EH (cell line): ENCODE data around the gene DENND4A.

Experiments
- DNase-seq: peaks from one replicate; pipeline ENCODE4 v3.0.0-alpha.2; 2015; ENCODE audit warnings: low read depth

Gene DENND4A

DNA sequence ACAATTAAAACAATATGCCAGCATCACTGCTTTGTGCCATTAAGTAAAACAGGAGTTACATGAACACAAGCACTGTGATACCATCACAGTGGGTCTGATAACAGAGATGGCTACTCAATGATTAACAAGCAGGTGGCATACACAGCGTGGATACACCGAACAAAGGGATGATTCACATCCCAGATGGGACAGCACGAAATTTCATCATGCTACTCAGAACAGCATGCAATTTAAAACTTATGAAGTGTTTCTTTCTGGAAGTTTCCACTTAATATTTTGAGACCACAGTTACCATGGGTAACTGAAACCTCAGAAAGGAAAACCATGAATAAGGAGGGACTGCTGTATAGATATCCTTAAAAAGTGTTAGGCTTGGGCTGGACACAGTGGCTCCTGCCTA is 125.8 kb downstream of the DENND4A start:
- peak; percentile 11 for DNase-seq

DNA sequence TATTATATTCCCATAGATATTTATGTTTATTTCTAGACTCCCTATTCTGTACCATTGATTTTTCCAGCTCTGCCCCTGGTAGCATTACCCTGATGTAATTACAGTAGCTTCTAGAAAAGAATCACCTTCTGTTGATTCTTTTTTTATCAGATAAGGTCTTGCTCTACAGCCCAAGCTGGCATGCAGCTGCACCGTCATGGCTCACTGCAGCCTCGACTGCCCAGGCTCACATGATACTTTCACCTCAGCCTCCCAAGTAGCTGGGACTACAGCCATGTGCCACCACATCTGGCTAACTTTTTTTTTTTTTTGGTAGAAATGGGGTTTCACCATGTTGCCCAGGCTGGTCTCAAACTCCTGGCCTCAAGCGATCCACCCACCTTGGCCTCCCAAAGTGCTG is 128.6 kb downstream of the DENND4A start:
- DNase-seq, result no peak

DNA sequence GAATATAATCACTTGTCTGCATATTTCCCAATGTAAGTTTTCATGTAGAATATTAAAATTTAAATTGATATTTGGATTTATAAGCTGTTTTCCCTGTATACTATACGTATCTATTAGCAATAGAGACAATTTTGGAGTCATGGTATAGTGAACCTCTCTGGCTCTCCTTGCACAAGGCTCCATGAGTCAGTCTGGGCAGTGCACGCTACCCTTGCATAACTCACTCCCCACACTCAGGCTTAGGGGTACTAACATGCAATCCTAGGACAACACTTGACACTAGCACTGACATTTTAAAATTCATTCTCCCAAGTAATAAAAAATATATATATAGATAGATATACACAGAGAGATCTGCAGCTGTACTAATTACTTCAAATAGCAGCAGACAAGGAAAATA is 131.2 kb downstream of the DENND4A start:
- DNase-seq, result peak; percentile 9

DNA sequence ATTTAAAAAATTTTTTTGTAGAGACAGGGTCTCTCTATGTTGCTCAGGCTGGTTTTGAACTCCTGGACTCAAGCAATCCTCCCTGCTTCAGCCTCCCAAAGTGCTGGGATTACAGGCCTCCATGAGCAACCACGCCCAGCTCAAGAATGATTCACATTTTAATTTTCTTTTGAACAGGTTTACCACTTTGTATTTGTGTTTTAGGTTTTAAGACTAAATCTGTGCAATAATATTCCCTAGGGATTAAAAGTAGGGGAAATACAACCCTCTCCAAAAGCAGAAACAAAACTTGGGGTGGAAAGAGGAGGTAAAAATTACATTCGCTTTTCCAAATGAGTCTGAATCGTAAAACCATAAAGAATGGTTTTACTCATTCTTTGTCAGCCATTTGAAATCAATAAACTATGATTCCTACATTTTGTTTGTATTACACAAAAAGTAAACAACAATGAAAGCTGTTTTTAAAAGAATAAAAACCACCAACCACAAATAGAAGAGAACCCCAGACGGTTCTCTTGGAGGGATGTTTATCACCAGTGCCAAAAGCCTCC is 132.5 kb downstream of the DENND4A start:
- DNase-seq, result no peak

DNA sequence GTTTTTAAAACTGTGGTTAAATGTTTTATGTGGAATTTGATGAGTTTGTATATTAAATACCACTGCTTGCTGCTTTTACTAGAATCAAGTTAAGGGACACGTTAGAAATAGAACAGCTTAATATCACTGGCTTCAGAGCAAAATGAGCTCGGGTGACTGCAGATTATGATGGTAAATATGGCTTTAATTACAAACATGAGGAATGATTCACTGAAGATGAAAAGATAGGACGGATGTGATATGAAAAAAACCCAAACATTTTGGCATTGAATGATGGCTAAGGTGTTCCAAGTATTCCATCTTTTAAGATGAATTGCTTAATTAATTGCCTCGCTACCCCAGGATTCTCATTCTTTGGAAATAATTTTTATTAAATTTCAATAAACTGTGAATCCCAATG is 136.6 kb downstream of the DENND4A start:
- no peak for DNase-seq

DNA sequence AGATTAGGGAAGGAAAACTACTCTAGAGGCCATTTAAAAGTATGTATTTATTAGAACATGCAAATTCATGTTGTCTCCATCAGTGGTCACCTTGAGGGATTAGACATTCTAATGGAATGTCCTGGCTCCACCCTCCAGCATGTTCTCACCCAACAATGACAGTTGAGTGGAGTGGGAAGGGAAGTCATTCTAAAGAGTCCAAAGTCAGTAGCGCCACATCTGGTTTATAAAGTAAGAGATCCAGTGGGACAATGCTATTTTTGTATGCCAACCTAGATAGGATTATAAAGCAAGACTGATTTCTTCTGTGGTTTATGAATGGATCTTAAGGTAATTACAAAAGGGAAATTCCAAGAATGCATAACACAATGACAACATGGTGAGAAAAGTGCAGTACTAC is 137.1 kb downstream of the DENND4A start:
- peak; percentile 51 for DNase-seq

DNA sequence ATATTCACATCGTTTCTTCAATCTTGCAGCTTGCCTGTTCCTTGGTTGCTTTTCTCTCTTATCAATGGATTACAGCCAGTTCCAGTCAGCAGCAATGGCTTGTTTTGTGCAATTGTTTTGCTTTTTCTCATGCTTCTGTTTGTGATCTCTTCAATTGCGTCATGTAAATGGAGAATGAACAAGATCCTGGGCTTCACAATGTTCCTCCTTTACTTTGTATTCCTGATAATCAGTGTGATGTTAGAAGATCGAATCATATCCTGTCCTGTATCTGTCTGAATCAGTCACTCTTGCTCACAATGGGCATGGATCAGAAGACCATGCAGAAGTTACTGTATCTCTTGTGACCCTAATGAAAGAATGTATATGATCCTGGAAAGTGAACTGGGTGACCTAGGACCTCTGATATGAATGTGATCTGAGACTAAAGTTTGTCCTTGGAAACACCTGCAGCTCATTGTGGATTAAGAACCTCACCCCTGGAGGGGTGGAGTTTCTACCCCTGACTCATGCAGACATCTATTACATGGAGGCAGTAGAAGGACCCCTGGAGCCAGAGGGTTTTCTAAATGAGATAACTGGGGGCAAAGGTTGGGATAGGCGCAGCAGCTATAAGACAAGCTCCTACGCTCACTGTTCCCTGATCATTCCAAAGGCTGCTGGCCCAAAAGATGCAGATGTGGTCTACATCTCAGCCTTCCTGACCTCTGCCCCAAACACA is 138.1 kb downstream of the DENND4A start:
- peak; percentile 24 for DNase-seq

DNA sequence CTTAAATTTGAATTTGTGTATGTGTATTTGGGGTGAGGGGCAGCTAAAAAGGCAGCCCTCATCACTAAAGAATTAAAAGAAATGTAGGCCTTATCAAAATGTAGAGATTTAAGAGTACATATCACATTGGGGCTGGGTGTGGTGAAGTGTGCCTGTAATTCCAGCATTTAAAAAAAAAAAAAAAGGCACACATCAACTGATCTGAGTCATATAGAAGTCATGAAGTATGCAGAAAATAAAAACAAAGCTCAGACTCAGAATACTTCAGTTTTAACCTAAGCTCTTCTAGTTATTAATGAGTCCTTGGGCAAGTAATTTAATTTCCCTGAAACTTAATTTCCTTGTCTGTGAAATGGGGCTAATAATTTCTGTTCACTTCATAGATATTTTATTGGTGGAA is 138.8 kb downstream of the DENND4A start:
- peak; percentile 65 for DNase-seq

DNA sequence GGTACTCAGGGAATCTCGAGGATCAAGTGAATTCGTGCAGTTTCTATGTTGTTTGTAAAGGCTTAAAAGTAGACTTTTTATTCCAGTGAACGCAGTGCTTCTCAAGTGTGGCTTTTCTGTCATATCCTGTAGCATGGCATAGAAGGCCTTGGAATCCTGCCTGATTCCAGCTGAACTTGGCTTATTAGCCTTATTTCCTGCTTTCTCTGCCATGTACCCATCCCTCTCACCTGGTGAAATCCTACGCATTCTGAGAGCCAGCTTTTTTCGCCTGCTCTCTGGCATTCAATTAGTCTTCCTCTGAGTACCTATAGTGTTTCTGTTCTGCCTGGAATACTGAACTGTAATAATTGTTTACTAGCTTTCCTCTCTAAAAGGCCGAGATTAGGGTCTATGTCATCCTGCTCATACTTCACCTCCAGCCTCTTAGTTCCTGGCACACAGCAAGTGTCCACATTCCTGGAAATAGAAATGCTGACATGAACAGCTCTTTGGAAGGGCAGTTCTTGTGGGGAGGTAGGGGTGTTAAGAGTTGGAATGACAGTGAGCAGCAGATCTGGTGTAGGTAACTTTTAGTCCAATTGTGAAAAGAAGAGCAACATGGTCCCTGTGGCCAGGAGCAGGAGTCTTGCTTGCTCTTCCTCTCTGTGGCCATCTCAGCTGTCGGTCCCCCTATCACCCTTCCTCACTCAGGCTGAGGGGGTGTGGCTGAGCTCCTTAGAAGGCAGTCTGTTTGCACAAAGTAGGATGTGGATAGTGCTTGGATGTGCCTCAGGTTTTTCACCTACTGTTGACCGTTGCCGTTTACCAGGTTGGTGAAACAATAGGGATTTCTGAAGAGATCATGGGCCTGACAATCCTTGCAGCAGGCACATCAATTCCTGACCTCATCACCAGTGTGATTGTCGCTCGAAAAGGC is 140.0 kb downstream of the DENND4A start:
- DNase-seq, result no peak

DNA sequence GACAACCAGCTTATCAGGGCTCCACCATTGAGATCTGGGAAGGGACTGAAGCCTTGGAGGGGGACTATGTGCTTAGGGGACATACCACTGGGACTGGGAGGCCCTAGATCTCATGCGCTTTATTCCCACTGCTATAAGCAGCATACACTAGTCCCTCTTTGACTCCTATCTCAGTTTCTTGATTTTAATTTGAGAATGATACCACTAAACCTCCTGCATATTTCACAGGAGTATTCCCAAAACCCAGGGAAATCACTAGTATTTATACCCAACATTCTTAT is 141.1 kb downstream of the DENND4A start:
- no peak for DNase-seq

DNA sequence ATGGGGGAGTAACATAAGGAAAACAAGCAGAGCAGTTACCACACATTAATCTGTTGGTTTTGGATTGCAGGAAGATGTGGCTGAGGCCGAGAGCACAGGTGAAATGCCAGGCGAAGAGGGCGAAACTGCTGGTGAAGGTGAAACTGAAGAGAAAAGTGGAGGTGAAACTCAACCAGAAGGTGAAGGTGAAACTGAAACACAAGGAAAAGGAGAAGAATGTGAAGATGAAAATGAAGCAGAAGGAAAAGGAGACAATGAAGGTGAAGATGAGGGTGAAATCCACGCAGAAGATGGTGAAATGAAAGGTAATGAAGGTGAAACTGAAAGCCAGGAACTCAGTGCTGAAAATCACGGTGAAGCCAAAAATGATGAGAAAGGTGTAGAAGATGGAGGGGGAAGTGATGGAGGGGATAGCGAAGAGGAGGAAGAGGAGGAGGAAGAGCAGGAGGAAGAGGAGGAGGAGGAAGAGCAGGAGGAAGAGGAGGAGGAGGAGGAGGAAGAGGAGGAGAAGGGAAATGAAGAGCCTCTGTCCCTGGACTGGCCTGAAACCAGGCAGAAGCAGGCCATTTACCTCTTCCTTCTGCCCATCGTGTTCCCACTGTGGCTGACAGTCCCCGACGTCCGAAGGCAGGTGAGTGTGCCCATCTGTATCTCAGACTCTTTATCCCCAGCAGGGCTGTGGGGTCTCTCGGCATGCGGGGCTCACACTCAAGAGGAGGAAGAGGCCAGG is 141.6 kb downstream of the DENND4A start:
- no peak for DNase-seq

DNA sequence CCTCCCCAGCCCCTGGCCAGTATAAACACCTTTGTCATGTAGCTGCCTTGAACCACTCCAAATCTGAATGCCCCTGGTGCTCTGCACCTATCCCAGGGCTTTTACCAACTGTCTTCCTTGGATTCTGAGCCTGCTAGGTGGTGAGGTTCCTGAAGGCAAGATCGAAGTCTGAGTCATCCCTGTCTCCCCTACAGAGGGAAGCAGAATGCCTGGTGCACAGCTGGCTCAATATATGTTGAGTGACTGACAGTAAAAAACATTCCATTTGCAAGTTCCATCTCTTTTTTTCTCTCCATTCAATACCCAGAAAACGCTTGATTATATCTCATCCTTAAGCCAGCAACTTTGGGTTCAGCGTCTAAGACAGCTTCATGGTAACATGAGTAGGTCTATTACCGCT is 145.6 kb downstream of the DENND4A start:
- DNase-seq, result peak; percentile 52

DNA sequence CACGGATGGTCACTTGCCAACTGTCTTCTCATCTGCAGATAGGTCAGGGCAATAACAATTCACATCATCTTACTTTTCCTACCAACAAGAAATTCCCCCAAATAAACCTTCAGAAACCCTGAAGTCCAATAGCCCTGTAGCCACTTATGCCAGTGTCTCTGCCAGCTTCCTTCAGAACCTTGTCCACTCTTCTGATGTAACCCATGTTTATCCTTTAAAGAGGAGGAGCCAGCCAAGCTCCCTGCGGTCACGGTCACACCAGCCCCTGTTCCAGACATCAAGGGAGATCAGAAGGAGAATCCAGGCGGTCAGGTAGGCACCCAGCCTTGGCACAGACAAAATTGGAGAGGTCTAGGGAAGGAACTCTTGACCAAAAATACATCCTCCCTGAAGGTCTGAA is 146.7 kb downstream of the DENND4A start:
- no peak for DNase-seq

DNA sequence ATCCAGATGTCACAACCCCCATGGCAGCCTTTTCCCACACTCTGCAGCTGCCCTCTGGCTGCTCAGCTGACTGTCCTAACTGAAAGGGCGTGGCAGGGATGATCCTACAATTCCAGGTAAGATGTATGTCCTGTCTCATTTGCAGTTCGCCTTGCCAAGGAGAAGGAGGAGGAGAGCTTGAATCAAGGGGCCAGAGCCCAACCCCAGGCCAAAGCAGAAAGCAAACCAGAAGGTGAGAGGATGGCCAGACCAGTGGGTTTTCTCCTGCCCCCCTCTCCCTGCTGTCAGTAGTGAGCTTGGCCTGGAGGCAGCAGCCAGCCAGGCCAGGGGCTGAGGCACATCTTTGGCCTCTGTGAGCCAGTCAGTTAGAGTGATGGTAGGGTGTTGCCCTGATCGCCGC is 147.8 kb downstream of the DENND4A start:
- DNase-seq, result no peak

DNA sequence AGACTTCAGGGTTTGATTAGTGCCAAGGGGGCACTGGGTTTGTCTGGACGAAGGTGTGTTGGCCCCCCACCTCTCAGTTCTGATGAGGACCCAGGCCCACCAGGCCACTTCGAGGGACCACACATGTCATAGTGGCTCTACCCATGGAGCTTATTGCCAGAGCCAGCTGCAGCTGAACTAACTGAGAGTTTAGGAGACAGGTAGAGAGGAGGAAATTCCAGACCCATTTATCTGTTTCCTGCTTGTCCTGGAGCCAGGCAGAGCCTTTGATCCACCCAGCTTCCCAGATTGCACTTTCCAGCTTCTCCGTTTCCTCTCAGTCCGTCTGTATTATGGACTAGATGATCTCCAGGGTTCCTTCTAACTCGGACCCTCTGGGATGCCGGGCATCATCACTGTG is 149.5 kb downstream of the DENND4A start:
- no peak for DNase-seq

DNA sequence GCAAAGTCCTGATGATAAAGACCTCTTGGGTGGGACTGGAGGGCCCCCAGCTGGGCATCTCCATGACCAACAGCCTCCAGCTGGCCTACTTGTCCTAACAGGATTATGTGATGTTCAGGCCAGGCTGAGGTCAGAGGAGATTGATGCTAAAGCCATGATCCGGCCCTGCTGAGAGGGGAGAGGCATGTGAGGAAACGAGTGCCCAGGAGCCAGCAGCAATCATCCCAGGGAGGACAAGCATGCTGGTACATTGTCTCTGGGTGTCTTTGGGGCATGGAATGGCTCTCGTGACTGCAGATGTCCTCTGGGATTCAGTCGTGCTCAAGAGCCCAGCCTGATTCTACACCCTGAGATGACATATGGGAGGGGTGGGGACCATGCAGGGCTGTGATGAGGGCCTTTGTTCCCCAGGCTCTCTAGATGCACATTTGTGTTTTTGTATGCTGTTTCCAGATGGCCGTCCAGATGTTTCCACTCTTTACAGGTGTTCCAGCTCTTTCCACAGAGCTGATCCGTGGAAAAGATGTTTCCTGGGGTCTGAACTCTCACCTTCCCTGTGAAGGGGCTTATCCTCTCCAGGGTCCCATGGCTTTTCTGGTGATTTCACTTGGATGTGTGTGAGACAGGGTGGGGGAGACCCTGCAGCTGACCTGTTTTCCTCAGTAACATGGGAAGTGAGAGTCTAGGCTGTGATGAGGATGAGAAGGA is 150.2 kb downstream of the DENND4A start:
- DNase-seq, result no peak

DNA sequence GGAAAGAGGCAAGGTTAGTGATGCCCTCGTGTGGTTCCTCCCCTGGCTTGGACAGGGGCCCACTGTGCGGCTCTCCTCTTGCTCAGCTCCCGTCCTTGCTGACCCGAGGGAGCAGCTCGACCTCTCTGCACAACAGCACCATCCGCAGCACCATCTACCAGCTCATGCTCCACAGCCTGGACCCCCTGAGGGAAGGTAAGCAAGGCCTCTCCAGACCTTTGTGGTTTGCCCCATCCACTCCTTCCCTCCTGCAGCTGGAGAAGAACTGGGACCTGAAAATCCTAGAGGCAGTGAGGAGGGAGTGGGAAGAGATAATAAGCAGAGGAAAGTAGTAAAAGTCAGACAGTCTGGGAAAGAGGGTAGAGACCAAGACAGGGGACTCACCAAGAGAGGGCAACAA is 152.6 kb downstream of the DENND4A start:
- no peak for DNase-seq

DNA sequence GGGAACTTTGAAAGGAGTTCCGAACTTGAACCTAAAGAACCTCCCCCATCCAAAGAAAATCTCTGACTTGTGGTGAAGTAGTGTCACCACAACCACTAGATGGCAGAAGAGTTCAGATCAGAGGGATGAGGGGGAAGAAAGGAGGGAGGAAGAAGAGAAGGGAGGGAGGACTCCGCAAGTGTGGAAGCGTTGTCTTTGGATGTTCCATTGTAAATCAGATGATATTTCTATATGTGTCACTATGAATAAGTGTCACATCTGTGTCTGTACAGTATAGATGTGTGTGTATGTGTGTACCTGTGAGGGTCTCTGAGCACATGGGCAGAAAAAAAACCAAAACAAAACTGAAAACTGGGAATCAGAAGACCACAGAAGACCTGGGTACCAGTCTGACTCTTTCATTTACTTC is 153.4 kb downstream of the DENND4A start:
- peak; percentile 81 for DNase-seq

DNA sequence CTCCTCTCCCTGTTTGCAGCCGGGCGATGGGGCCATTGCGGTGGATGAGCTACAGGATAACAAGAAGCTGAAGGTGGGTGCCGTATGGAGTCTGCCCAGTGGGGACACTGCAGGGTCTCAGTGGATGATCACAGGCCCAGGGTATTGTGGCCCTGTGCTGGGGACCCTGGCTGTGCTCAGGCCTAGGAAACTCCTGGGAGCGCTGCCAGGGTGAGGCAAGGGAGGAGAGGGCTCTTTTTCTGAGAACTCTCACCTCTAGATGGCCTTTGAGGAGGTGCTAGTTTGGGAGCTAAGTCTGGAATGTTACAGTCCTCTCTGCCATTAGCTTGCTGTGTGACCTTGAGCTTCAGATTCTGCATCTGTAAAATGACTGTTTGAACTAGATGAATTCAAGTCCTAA is 154.0 kb downstream of the DENND4A start:
- DNase-seq, result no peak

DNA sequence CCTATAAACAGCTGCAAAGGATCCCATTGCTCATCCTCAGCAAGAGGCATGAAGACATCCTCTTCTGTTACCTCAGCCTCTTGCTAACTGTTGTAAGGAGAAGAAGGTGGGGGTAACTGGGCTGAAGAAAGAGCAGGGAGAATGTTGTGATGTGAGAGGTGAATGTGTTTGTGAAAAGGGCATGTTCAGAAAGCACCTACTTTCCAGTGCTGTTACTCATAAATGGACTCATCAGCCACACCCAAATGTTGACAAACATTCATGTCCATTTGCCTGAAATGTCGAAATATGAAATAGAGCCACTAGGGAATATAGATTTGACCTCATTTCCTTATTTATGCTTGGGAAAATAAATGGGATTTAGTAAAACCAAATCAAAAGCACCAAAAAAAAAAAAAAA is 157.7 kb downstream of the DENND4A start:
- no peak for DNase-seq

DNA sequence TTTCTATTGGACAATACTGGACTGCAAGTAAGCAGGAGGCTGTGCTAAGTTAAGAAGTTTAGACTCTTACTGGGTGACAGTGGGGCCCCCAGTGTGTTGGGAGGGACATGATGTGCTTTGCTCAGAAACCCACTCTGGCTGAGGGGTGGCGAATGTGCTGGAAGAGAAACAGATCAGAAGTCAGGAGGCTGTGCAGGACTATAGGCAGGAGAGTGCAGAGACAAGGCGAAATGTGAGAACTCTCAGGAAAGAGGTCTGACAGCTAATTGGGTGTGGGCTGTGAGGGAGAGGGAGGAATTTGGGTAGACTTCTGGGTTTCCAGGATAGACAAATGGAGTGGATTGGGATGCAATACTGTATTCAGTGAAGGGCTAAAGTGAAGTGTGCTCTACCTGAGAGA is 158.3 kb downstream of the DENND4A start:
- DNase-seq, result no peak

DNA sequence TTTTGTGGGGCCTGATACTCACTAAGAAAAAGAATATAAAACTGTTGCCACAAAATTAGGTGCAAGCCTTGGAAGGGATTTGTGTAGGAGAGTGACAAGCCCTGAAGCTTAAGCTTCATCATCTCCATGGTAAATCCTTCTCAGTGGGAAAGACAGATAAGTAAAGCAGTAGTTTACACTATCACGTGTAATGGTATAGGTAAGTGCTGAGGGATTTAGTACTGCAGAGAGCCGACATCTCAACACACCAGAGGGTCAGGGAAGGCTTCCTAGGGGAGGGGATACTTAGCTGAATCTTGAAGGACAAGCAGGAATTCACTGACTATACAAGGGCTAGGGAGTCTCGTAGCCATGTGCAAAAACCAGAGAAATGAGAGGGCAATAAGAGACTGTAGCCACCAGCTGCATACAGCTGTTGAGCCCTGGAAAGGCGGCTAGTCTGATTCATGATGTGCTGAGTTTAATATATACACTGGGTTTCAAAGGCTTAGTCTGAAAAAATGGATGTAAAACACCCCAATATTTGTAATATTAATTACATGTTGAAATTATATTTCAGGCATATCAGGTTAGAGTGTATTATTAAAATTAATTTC is 159.2 kb downstream of the DENND4A start:
- DNase-seq, result no peak
